K562 (cell line): ENCODE measurements around the gene SNX25. TPM values are rescaled to one million over a fixed set of nuclear protein-coding genes. Genes with fewer than 3 reads are reported as not detected.

ENCODE experiments used
- ATAC-seq: fragments of 200-7000 bp; cut with Tn5 transposase; 3 replicates; pipeline ENCODE4 v1.9.1; 2020; ENCODE audit warnings: moderate library complexity
- BruUV-seq: library from RNA; stranded (reverse); fragments of 400-500 nt; replicated peaks from 2 replicates; lab custom pipeline; 2021; lab: Mats Ljungman, UMichigan
- CTCF ChIA-PET: fragments of 300-600 bp; formaldehyde crosslinking; extraction: SDS; loops from one replicate; lab custom pipeline; 2021; ENCODE audit warnings: low intra/inter-chr PET ratio; lab: Yijun Ruan, JAX
- POLR2A ChIA-PET: fragments of 300-600, 350-650 bp; sonication (Branson Sonifier 250); formaldehyde crosslinking; extraction: SDS; loops from one replicate; lab custom pipeline; 2021; ENCODE audit warnings: antibody characterized with exemption, inconsistent platforms; lab: Yijun Ruan, JAX
- DNase-seq, 4 experiments: peaks; one replicate each; pipeline versions ENCODE4 v3.0.0 to v3.0.0-alpha.2; 2011 to 2018; ENCODE audit warnings: low spot score in 3 of 4, mixed read lengths in 3 of 4; ENCODE audit errors: extremely low read depth in 1 of 4
- FAIRE-seq: peaks from 2 replicates; lab custom pipeline; 2011; peaks lifted over from hg19 to GRCh38; lab: Jason Lieb, UNC
- H2AFZ ChIP-seq: 2 replicates; pipeline ENCODE4 v1.6.0; 2011; ENCODE audit warnings: low read depth, low read length, control low read depth, inconsistent platforms
- H3K27ac ChIP-seq: fragments of 200-600 bp; 3 replicates; pipeline ENCODE4 v1.8.0; 2011; ENCODE audit warnings: low read depth, mild to moderate bottlenecking, control low read depth, inconsistent platforms, low read length, moderate library complexity, mixed read lengths; ENCODE audit errors: extremely low read depth
- H3K27me3 ChIP-seq, 2 experiments: fragments of 300-600 bp in 1 of 2; 2 replicates in 1 of 2; 3 replicates in 1 of 2; pipeline versions ENCODE4 v1.6.0 to v1.8.0; 2011; ENCODE audit warnings: inconsistent platforms in 2 of 2, low read length in 2 of 2, mild to moderate bottlenecking in 1 of 2, mixed read lengths in 1 of 2, moderate library complexity in 1 of 2; ENCODE audit not compliant: control insufficient read depth in 2 of 2, insufficient read depth in 2 of 2
- H3K36me3 ChIP-seq: fragments of 300-600 bp; 3 replicates; pipeline ENCODE4 v1.8.0; 2011; ENCODE audit warnings: mild to moderate bottlenecking, low read length, inconsistent platforms; ENCODE audit not compliant: control insufficient read depth, insufficient read depth
- H3K4me1 ChIP-seq, 2 experiments: fragments of 200-600 bp in 1 of 2; replicated peaks in 1 of 2; 2 replicates in 1 of 2; 3 replicates in 1 of 2; pipeline versions ENCODE4 v1.5.1 to v1.8.0; 2011; ENCODE audit warnings: inconsistent platforms in 2 of 2, low read length in 2 of 2, mild to moderate bottlenecking in 1 of 2, mixed read lengths in 1 of 2, moderate library complexity in 1 of 2; ENCODE audit not compliant: control insufficient read depth in 2 of 2, insufficient read depth in 2 of 2
- H3K4me2 ChIP-seq: 2 replicates; pipeline ENCODE4 v1.6.1; 2011; ENCODE audit warnings: low read length, control low read depth, inconsistent platforms, mixed read lengths; ENCODE audit not compliant: insufficient read depth
- H3K4me3 ChIP-seq: fragments of 200-600 bp; sonication (generic), shearing (Covaris generic); 2 replicates; pipeline ENCODE4 v1.5.1; 2016; ENCODE audit warnings: control low read depth, inconsistent platforms
- H3K79me2 ChIP-seq: fragments of 200-600 bp; 3 replicates; pipeline ENCODE4 v1.8.0; 2011; ENCODE audit warnings: low read length, inconsistent platforms; ENCODE audit not compliant: control insufficient read depth, insufficient read depth
- H3K9ac ChIP-seq, 2 experiments: 2 replicates each; pipeline versions ENCODE4 v1.6.0 to v1.6.1; 2011; ENCODE audit warnings: low read depth in 2 of 2, low read length in 2 of 2, control low read depth in 1 of 2, inconsistent platforms in 1 of 2, mild to moderate bottlenecking in 1 of 2, mixed read lengths in 1 of 2; ENCODE audit not compliant: insufficient read depth in 1 of 2
- H3K9me1 ChIP-seq: one replicate; pipeline ENCODE4 v1.6.0; 2011; ENCODE audit warnings: inconsistent platforms, mild to moderate bottlenecking, low read length, moderate library complexity; ENCODE audit not compliant: control insufficient read depth, insufficient read depth
- H3K9me3 ChIP-seq: replicated peaks from 2 replicates; pipeline ENCODE4 v1.5.1; 2011; ENCODE audit warnings: low read depth, low read length, inconsistent platforms; ENCODE audit not compliant: control insufficient read depth, insufficient read depth
- H4K20me1 ChIP-seq: replicated peaks from 2 replicates; pipeline ENCODE4 v1.6.1; 2011; ENCODE audit warnings: low read length, inconsistent platforms, mixed read lengths; ENCODE audit not compliant: control insufficient read depth, insufficient read depth
- HLTF ChIP-seq: fragments of 450-650 bp; IDR thresholded peaks from 2 replicates; pipeline ENCODE4 v1.6.1; 2016
- MEIS2 ChIP-seq: fragments of 450-650 bp; IDR thresholded peaks from 2 replicates; pipeline ENCODE4 v1.6.1; 2014; ENCODE audit warnings: mild to moderate bottlenecking; ENCODE audit not compliant: partially characterized antibody
- MTA3 ChIP-seq: fragments of 450-650 bp; formaldehyde crosslinking; IDR thresholded peaks from 2 replicates; pipeline ENCODE4 v1.6.1; 2017; ENCODE audit warnings: mild to moderate bottlenecking, borderline replicate concordance
- PBX2 ChIP-seq, 2 experiments: IDR thresholded peaks in 1 of 2; conservative IDR thresholded peaks in 1 of 2; 2 replicates each; pipeline ENCODE4 v1.6.1; 2016; ENCODE audit warnings: low read depth in 2 of 2, mild to moderate bottlenecking in 1 of 2, missing compliant biosample characterization in 1 of 2, missing genetic modification characterization in 1 of 2, moderate library complexity in 1 of 2
- RCOR1 ChIP-seq, 2 experiments: IDR thresholded peaks; 2 replicates each; pipeline ENCODE4 v1.6.1; 2012; ENCODE audit warnings: low read depth in 2 of 2, low read length in 2 of 2, borderline replicate concordance in 1 of 2, improper control_type of control experiment in 1 of 2
- U2AF2 ChIP-seq: fragments of 200-400 bp; formaldehyde crosslinking; optimal IDR thresholded peaks from 2 replicates; pipeline ENCODE3; 2017; ENCODE audit warnings: low read depth, mild to moderate bottlenecking, low read length
- ZNF384 ChIP-seq: IDR thresholded peaks from 2 replicates; pipeline ENCODE4 v1.6.1; 2012; ENCODE audit warnings: low read depth, low read length, improper control_type of control experiment
- ZNF586 ChIP-seq: fragments of 450-650 bp; formaldehyde crosslinking; conservative IDR thresholded peaks from 2 replicates; pipeline ENCODE4 v1.4.0; 2020; ENCODE audit warnings: mild to moderate bottlenecking, moderate library complexity
- WGBS: fragments of 100-300 bp; shearing (Covaris generic); methylation state at CpG from one replicate; pipeline ENCODE4 v1.1.6; 2016; ENCODE audit warnings: low coverage, mixed read lengths; ENCODE audit not compliant: insufficient coverage; ENCODE audit errors: missing lambda C conversion rate; 5-methylcytosine and 5-hydroxymethylcytosine counted together
- in situ Hi-C: fragments of 300-500 bp; cut with MboI; formaldehyde crosslinking; loops from 4 replicates; pipeline ENCODE4 v1.15.0; 2018; ENCODE audit warnings: inconsistent platforms, mixed read lengths
- intact Hi-C: fragments of 100-400 bp; cut with micrococcal nuclease; formaldehyde crosslinking; loops from 2 replicates; pipeline ENCODE4 v1.14.2; 2022
- polyA plus RNA-seq, 8 experiments: library from polyadenylated mRNA; depleted of rRNA in 4 of 8; stranded (reverse) in 5 of 8; unstranded in 3 of 8; fragments of >200 nt; fragmentation: Nextera tagmentation in 2 of 8; fragmentation: Illumina TruSeq in 1 of 8; extraction: Ambion mirVana in 2 of 8; extraction: Trizol in 1 of 8; gene quantifications; 2 replicates each; pipeline versions ENCODE4 v1.2.1 to v1.2.3, GENCODE V29; 2011 to 2014; ENCODE audit warnings: inconsistent platforms in 1 of 8, missing spikeins in 1 of 8
- total RNA-seq, 7 experiments: library from RNA; depleted of rRNA in 6 of 7; stranded (reverse); fragments of >200 nt in 6 of 7; fragmentation: Illumina TruSeq in 2 of 7; extraction: Trizol in 2 of 7; gene quantifications; 2 replicates each; pipeline versions ENCODE4 v1.2.1 to v1.2.3, GENCODE V29; 2011 to 2021; ENCODE audit warnings: low replicate concordance in 1 of 7
- TF ChIP-seq, protein P1 (sequence below): IDR thresholded peaks from 2 replicates; pipeline ENCODE4 v1.6.1; 2011; ENCODE audit warnings: borderline replicate concordance, low read depth, mild to moderate bottlenecking, moderate library complexity, low read length; ENCODE audit not compliant: insufficient read depth, poor library complexity, severe bottlenecking
- TF ChIP-seq, protein P2 (sequence below): fragments of 450-650 bp; IDR thresholded peaks from 2 replicates; pipeline ENCODE4 v1.6.1; 2016

Gene SNX25
- total and polyA plus RNA-seq, 9 of the 15 experiments (the other 6 are each of a cell fraction or from before 2014, with no cell fraction given): 2.5 to 23.4 (median 13.3) TPM

DNA sequence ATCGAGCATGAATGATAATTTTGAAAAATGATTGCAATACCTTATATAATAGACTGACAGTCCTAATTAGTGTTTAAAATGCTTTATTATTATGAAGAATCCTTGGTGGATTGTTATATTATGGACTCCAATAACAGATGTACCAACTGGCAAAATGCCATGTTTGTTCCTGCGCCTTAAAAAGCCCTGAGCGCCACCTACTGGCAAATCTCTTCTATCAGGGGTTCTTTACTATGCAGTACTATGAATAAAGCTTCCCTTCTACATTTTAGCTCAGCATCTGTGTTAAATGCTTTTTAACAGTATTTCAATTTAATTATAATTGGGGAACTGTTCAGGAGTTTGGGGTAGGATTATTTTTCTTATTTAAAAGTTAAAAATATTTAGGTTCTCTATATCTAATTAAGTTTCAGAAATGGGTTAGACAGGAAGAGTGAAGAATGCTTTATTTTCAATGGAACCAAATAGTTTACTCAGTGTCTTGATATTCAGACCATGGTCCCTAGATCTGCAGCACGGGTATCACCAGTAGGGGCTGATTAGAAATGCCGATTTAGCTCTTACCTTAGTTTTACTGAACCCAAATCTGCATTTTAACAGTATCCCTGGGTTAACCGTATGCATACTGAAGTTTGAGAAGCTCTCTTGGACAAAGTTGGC is 25.6 kb upstream of the SNX25 start (continued):
- TF ChIP-seq MTA3 (no peak), ZNF586 (CRISPR knock-in tag) (no peak)
- TF ChIP-seq, protein P1, sequence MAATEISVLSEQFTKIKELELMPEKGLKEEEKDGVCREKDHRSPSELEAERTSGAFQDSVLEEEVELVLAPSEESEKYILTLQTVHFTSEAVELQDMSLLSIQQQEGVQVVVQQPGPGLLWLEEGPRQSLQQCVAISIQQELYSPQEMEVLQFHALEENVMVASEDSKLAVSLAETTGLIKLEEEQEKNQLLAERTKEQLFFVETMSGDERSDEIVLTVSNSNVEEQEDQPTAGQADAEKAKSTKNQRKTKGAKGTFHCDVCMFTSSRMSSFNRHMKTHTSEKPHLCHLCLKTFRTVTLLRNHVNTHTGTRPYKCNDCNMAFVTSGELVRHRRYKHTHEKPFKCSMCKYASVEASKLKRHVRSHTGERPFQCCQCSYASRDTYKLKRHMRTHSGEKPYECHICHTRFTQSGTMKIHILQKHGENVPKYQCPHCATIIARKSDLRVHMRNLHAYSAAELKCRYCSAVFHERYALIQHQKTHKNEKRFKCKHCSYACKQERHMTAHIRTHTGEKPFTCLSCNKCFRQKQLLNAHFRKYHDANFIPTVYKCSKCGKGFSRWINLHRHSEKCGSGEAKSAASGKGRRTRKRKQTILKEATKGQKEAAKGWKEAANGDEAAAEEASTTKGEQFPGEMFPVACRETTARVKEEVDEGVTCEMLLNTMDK: peak; percentile 9

- no peak for FAIRE-seq
- TF ChIP-seq ZNF384: no peak
- TF ChIP-seq MEIS2: peak; percentile 50
- TF ChIP-seq PBX2 (CRISPR knock-in tag; IDR thresholded peaks at IDR 0.05; ENCODE audit: low read depth): no peak
- peak; percentile 56 for TF ChIP-seq PBX2 (tag; conservative IDR thresholded peaks at IDR 0.05; ENCODE audit: low read depth)
- TF ChIP-seq U2AF2: no peak
- TF ChIP-seq, protein P2, sequence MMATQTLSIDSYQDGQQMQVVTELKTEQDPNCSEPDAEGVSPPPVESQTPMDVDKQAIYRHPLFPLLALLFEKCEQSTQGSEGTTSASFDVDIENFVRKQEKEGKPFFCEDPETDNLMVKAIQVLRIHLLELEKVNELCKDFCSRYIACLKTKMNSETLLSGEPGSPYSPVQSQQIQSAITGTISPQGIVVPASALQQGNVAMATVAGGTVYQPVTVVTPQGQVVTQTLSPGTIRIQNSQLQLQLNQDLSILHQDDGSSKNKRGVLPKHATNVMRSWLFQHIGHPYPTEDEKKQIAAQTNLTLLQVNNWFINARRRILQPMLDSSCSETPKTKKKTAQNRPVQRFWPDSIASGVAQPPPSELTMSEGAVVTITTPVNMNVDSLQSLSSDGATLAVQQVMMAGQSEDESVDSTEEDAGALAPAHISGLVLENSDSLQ: peak; percentile 80
- no peak for TF ChIP-seq HLTF
- TF ChIP-seq RCOR1 (IDR thresholded peaks at IDR 0.05; ENCODE audit: borderline replicate concordance in 1 of 2, low read depth in 2 of 2, low read length in 2 of 2): no peak
- TF ChIP-seq, all 486 proteins: peak for 3
- Histone ChIP-seq H3K27me3 (no peaks in the 10 kb centered on the region), H3K4me1 (peaks cover 0 to 12% of the 10 kb centered on the region in 2 experiments; a peak in 2 of 5 replicates), H3K9ac (no peak overlapping the region), H3K79me2 (peaks cover 83% of the 10 kb centered on the region), H3K4me3 (no peak overlapping the region), H3K36me3 (peaks cover 56% of the 10 kb centered on the region), H4K20me1 (no peaks in the 10 kb centered on the region; the same call in 1 of the 2 replicates), H3K4me2 (no peak overlapping the region), H3K9me1 (no peaks in the 10 kb centered on the region), H3K9me3 (no peaks in the 10 kb centered on the region), H3K27ac (no peak overlapping the region), H2AFZ (no peak overlapping the region)
- DNase-seq: no peak
- CTCF ChIA-PET: no interaction called here
- BruUV-seq: no TSS peak
- intact Hi-C loops: no loop called here
- ATAC-seq: no peak
- POLR2A ChIA-PET: interaction anchor here (2.1 to 2.7 kb wide), 2 partner anchors 13 to 15 kb away, joined by 7 to 9 read pairs; no protein-coding TSS in a partner anchor
- in situ Hi-C loops: no loop called here
- 61% methylated on average over 3 of the region's 3 CpGs for WGBS
Observed at GRCh38 chr4:185186769-185187168, 22.6 kb upstream of the SNX25 start.
